Stimulated activated CD4-positive, alpha-beta T cell treated with anti-CD3 and anti-CD28 coated beads, Interleukin-15, amount 100 ng/mL, for 24 hours (primary cell): Measurements from ENCODE around the gene PDCD5.
"Not testable (repeated sequence)": the region's sequence is repeated elsewhere in the genome, so short reads cannot be mapped to it uniquely, and the experiment has no call there.

Experiments used
- DNase-seq: peaks from one replicate; pipeline ENCODE4 v3.0.0-alpha.2; 2020

The PDCD5 gene, protein sequence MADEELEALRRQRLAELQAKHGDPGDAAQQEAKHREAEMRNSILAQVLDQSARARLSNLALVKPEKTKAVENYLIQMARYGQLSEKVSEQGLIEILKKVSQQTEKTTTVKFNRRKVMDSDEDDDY

GRCh38 chr19:32580901-32581704 is at the start of gene PDCD5:
TSS of gene PDCD5 (plus strand) at chr19:32581190. CDS start at chr19:32581262, 72 bp downstream.
- DNase-seq, result peak; percentile 98

DNA sequence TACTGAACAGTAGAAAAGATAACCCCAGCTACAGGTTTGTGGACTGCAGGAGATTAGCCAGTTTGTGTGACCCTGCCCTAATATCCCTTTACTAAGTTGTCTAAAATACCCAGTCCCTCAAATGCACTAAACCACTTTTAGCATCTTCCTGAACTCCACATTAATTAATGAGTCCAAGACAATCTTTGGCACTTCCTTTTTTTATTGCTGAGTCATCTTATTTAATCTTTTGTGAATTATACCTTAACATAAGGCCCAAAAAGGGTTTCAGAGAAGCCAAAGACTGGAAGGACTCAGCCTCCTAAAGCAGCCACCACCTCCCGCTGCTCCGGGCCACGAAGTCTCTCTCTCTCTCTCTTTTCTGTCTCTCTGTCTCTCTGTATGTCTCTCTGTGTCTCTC is 48.8 kb upstream of the PDCD5 start:
- no peak for DNase-seq

GRCh38 chr19:32537580-32537979 is 43.4 kb upstream of the PDCD5 start:
- no peak for DNase-seq

- DNase-seq, result no peak
Observed at GRCh38 chr19:32539240-32539916, 41.6 kb upstream of the PDCD5 start.

DNA sequence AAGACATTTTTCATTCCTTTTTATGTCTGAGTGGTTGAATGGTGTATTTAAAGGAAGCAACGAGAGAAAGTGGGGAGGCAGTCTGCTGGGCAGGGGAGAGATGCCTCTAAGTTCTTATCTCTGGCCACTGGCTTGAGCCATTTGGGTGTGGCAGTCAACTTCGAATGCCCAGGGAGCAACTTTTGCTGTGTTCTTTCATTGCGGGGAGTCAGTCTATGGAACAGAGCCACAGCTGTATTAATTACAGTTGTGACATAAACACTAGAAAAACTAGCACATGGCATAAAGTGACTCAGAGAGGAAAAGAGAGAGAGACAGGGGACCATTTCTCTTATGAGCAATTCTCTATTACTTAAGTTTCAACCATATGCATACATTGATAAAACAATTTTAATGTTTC is 40.4 kb upstream of the PDCD5 start:
- no peak for DNase-seq

DNA sequence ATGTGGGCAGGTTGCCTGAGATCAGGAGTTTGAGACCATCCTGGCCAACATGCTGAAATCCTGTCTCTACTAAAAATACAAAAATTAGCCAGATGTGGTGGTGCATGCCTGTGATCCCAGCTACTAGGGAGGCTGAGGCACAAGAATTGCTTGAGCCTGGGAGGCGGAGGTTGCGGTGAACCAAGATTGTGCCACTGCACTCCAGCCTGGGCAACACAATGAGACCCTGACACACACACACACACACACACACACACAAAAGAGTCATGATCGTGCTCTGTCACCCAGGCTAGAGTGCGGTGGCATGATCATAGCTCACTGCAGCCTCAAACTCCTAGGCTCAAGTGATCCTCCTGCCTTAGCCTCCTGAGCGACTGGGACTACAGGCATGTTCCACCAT is 39.6 kb upstream of the PDCD5 start:
- DNase-seq, result not testable (repeated sequence)

GRCh38 chr19:32542477-32543108 is 38.4 kb upstream of the PDCD5 start:
- no peak for DNase-seq

- no peak for DNase-seq
Observed at GRCh38 chr19:32543115-32543900, 37.7 kb upstream of the PDCD5 start.

GRCh38 chr19:32544917-32545316 is 36.1 kb upstream of the PDCD5 start:
- DNase-seq, result no peak

- DNase-seq, result no peak
Observed at GRCh38 chr19:32550666-32551065, 30.3 kb upstream of the PDCD5 start.

DNA sequence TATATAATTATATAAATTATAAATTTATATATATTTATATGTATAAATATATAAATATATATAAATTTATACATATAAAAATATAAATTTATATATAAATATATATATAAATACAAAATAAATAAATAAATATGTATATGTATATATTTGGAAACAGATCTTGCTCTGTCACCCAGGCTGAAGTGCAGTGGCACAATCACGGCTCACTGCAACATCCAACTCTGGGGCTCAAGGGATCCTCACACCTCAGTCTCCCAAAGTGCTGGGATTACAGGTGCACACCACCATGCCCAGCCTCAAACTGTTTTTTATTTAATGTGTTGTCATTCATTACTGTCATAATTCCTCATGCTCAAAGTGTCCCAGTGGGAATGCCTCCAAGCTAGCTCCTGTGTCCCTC is 25.2 kb upstream of the PDCD5 start:
- DNase-seq, result no peak

- DNase-seq, result no peak
Observed at GRCh38 chr19:32558607-32559228, 22.3 kb upstream of the PDCD5 start.

- DNase-seq, result no peak
Observed at GRCh38 chr19:32563761-32564160, 17.2 kb upstream of the PDCD5 start.

DNA sequence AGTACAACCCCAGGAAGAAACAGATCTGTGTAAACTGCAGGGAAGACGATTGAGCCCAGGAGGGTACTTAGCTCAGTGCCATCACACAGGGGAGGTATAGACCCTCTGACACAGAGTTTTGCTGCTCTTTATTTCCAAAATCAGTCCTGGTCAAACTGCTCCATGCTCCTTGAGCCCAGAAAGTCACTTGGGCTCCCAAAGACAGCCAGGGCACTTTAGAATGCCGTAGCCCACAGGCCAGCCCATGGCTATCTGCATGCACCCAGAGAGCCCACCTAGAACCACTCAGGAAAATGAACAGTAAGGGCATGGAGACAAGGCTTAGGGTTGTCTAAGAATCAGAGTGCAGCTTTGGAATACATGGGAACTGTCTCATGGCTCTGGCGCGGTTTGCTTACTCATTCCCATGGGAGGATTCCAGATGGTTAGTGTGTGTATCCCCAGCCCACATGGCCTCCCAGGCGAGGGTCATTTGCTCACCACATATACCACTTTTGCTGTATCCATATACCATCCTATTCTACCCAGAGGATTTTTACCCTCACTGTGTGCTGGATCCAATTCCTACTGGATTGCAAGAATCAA is 14.7 kb upstream of the PDCD5 start:
- no peak for DNase-seq

- no peak for DNase-seq
Observed at GRCh38 chr19:32567486-32567885, 13.5 kb upstream of the PDCD5 start.

DNA sequence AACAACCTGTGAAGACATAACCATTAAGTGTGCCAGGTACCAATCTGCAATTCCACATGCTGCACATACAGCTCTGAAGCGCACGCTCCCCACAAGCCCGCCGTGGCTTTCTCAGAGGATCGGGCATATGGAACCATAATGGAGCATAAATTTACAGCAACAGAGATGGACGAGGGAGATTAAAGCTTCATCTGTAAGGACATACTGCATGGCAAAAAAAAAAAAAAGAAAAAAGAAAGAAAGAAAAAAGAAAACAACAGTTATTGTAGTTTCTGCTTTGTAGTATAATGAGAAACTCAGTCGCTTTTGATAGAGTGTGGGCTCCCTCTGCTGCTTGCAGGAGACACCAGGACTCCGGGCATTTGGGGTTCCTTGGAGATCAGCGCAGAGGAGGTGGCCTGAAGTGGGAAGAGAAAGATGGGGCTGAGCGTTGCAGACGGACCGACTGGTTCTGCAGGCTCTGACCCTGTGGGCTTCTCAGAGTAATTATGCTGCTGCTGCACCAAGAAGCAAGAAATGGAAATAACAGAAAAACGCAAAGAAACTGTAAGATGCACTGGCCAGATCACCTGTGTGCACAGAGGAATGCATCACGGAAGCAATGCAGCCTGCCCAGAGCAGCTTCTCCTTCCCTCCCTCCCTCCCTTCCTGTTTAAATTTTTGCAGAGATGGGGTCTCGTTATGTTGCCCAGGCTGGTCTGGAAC is 10.8 kb upstream of the PDCD5 start:
- peak; percentile 41 for DNase-seq

- not testable (repeated sequence) for DNase-seq
Observed at GRCh38 chr19:32571471-32572075, 9.4 kb upstream of the PDCD5 start.

DNA sequence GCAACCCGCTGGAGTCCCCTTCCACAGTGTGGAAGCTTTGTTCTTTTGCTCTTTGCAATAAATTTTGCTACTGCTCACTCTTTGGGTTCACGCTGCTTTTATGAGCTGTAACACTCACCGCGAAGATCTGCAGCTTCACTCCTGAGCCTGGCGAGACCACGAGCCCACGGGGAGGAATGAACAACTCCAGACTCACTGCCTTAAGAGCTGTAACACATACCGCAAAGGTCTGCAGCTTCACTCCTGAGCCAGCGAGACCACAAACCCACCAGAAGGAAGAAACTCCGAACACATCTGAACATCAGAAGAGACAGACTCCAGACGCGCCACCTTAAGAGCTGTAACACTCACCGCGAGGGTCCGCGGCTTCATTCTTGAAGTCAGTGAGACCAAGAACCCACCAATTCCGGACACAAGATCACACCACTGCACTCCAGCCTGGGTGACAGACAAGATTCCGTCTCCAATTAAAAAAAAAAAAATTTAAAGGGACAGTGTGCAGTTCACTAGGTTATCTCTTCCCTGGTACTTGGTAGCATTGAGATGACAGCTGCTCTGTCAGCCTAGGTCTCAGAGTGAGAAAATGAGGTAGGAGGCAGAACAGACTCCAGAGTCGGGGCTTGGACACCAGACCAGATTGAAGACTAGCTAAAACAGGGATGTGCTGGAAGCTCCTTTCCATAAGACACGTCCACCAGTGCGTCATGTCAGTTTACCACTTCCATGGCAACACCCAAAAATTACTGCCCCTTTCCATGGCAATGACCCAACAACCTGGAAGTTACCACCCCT is 8.1 kb upstream of the PDCD5 start:
- not testable (repeated sequence) for DNase-seq

DNA sequence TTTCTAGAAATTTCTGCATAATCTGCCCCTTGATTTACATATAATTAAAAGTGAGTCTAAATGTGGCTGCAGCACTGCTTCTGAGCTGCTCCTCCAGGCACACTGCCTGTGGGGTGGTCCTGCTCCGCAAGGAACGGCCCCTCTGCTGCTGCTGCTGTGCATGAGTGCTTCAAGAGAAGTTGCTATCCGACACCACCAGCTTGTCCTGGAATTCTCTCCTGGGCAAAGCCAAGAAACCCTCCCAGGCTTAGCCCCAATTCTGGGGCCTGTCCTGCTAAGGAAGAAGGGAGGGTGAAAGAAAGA is 7.5 kb upstream of the PDCD5 start:
- DNase-seq, result no peak

- DNase-seq, result no peak
Observed at GRCh38 chr19:32576790-32577189, 4.2 kb upstream of the PDCD5 start.
